Endodermal cell (in vitro differentiated cells): ENCODE data around the gene KLHL22. TPM values are rescaled to one million over a fixed set of nuclear protein-coding genes. Genes with fewer than 3 reads are reported as not detected.

ENCODE experiments used
- DNase-seq: peaks from one replicate; pipeline ENCODE4 v3.0.0-alpha.2; 2017
- H3K27ac ChIP-seq: 2 replicates; pipeline ENCODE4 v1.5.1; 2013; ENCODE audit warnings: mild to moderate bottlenecking, low read depth, low read length, moderate library complexity
- H3K27me3 ChIP-seq: 2 replicates; pipeline ENCODE4 v1.6.1; 2013; ENCODE audit warnings: mild to moderate bottlenecking, low read length, moderate library complexity; ENCODE audit not compliant: insufficient read depth, control insufficient read depth, poor library complexity, severe bottlenecking
- H3K36me3 ChIP-seq: 2 replicates; pipeline ENCODE4 v1.7.0; 2013; ENCODE audit warnings: mild to moderate bottlenecking, low read length, moderate library complexity; ENCODE audit not compliant: control insufficient read depth, insufficient read depth
- H3K4me1 ChIP-seq: one replicate; pipeline ENCODE4 v1.7.0; 2013; ENCODE audit warnings: low read length; ENCODE audit not compliant: control insufficient read depth, insufficient read depth
- H3K4me3 ChIP-seq: 2 replicates; pipeline ENCODE4 v1.5.1; 2013; ENCODE audit warnings: mild to moderate bottlenecking, low read length, moderate library complexity
- H3K9ac ChIP-seq: 2 replicates; pipeline ENCODE4 v1.6.1; 2013; ENCODE audit warnings: mild to moderate bottlenecking, low read length, moderate library complexity; ENCODE audit not compliant: poor library complexity, severe bottlenecking; ENCODE audit errors: extremely low read depth
- H3K9me3 ChIP-seq: 2 replicates; pipeline ENCODE4 v1.6.1; 2013; ENCODE audit warnings: mild to moderate bottlenecking, low read length, moderate library complexity; ENCODE audit not compliant: control insufficient read depth
- H3K27ac Mint-ChIP-seq: 2 replicates; pipeline ENCODE4 v1.8.0; 2020; ENCODE audit warnings: mixed read lengths
- H3K27me3 Mint-ChIP-seq: 2 replicates; pipeline ENCODE4 v1.8.0; 2021; ENCODE audit warnings: mild to moderate bottlenecking, mixed read lengths; ENCODE audit not compliant: insufficient read depth
- H3K36me3 Mint-ChIP-seq: 2 replicates; pipeline ENCODE4 v1.8.0; 2020; ENCODE audit warnings: low read depth, mixed read lengths
- H3K4me1 Mint-ChIP-seq: 2 replicates; pipeline ENCODE4 v1.8.0; 2020; ENCODE audit warnings: mixed read lengths
- H3K4me3 Mint-ChIP-seq: 2 replicates; pipeline ENCODE4 v1.8.0; 2020; ENCODE audit warnings: mild to moderate bottlenecking, moderate library complexity, mixed read lengths
- H3K9me3 Mint-ChIP-seq: 2 replicates; pipeline ENCODE4 v1.8.0; 2020; ENCODE audit warnings: mild to moderate bottlenecking, mixed read lengths
- WGBS, 2 experiments: methylation state at CpG; one replicate each; pipeline versions ENCODE4 v1.1.5 to v1.1.7; 2013; ENCODE audit warnings: missing lambda C conversion rate in 2 of 2, mixed read lengths in 1 of 2; ENCODE audit not compliant: insufficient coverage in 1 of 2, insufficient read length in 1 of 2; 5-methylcytosine and 5-hydroxymethylcytosine counted together
- total RNA-seq, 2 donors: library from RNA; stranded (reverse); fragmentation: NEBNext Ultra II Directional in 1 of 2; extraction: Animal tissue kit (Norgen Biotek cat#: 25700) in 1 of 2; gene quantifications; 2 replicates in 1 of 2; 3 replicates in 1 of 2; pipeline ENCODE4 v1.2.1, GENCODE V29; 2021
- TF ChIP-seq, protein P1 (sequence below): fragments of 200-600 bp; sonication (generic); conservative IDR thresholded peaks from 2 replicates; pipeline ENCODE4 v1.5.0; 2021; ENCODE audit warnings: antibody characterized with exemption, mild to moderate bottlenecking

The KLHL22 gene
- total RNA-seq, 2 donors from 2014 or later, result 26.5 to 32.8 TPM

- 87 to 93% methylated on average over 9 to 20 of the region's 20 CpGs for WGBS, 2 experiments
- no peak overlapping the region for H3K9ac ChIP-seq
Measured at GRCh38 chr22:20423008-20423905, 72.3 kb downstream of the KLHL22 start.

DNA sequence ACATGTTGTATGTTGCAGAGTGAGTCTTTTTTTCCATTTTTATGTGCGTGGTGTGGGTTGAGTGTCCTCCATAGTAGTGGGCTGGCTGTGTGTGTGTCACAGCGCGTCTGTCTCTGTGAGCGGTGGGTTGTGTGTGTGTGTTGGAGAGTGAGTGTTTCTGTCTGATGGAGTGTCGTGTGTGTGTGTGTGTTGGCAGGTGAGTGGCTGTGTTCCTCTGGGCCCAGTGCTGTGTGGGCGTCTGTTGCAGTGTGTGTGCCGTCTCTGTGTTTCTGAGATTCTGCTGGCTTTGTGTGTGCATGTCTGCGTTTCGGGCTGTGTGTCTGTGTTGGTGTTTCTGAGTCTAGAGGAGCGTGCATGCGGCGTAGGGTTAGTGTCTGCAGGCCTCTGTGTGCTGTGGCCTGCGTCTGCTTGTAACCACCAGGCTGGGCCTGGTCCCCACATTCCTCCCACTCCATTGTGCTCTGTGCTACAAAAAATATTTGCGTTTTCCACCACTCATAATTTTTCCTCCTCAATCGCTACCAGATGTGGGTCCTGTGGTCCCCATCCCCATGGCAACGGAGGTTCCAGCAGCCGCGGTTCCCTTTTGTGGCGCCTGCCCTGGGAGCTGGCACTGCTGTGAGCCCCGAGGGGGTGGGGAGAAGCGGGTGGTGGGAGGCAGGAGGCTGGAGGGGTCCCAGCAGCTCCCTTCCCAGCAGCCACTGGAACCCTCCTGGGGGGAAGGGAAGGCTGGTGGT lies 73.2 kb downstream of the KLHL22 start:
- no peak for DNase-seq
- no peak overlapping the region for H3K27ac ChIP-seq

More at GRCh38 chr22:20423008-20423905, 72.3 kb downstream of the KLHL22 start:
- Mint-ChIP-seq H3K9me3 (no peaks in the 10 kb centered on the region), H3K4me3 (no peak overlapping the region), H3K27ac (peak overlapping the region; percentile 40), H3K4me1 (peaks cover 4% of the 10 kb centered on the region), H3K36me3 (peaks cover 17% of the 10 kb centered on the region), H3K27me3 (peaks cover 7% of the 10 kb centered on the region)
- TF ChIP-seq, protein P1, sequence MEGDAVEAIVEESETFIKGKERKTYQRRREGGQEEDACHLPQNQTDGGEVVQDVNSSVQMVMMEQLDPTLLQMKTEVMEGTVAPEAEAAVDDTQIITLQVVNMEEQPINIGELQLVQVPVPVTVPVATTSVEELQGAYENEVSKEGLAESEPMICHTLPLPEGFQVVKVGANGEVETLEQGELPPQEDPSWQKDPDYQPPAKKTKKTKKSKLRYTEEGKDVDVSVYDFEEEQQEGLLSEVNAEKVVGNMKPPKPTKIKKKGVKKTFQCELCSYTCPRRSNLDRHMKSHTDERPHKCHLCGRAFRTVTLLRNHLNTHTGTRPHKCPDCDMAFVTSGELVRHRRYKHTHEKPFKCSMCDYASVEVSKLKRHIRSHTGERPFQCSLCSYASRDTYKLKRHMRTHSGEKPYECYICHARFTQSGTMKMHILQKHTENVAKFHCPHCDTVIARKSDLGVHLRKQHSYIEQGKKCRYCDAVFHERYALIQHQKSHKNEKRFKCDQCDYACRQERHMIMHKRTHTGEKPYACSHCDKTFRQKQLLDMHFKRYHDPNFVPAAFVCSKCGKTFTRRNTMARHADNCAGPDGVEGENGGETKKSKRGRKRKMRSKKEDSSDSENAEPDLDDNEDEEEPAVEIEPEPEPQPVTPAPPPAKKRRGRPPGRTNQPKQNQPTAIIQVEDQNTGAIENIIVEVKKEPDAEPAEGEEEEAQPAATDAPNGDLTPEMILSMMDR, result no peak
- no peaks in the 10 kb centered on the region for H3K4me1 ChIP-seq
- H3K4me3 ChIP-seq, result no peak overlapping the region
- peaks cover 14% of the 10 kb centered on the region for H3K36me3 ChIP-seq
- H3K27me3 ChIP-seq, result no peaks in the 10 kb centered on the region
- H3K9me3 ChIP-seq, result no peaks in the 10 kb centered on the region
- DNase-seq, result no peak
- H3K27ac ChIP-seq, result peak overlapping the region; percentile 47

DNA sequence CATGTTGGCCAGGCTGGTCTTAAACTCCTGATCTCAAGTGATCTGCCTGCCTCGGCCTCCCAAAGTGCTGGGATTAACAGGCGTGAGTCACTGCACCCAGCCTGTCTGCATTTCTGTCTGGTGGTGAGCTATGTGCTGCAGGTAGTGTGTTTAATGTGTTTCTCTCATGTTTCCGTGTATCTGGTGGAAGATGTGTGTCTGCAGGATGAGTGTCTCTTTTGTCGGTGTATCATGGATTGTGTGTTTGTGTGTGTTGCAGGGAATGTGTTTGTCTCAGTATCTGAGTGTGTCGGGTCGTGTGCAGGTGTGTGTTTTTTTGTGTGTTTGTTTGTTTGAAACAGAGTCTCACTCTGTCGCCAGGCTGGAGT lies 74.1 kb downstream of the KLHL22 start:
- Mint-ChIP-seq H3K9me3 (no peaks in the 10 kb centered on the region), H3K4me3 (no peak overlapping the region), H3K27me3 (peaks cover 7% of the 10 kb centered on the region), H3K36me3 (peaks cover 7% of the 10 kb centered on the region), H3K4me1 (peaks cover 4% of the 10 kb centered on the region), H3K27ac (no peak overlapping the region)
- Histone ChIP-seq H3K27me3 (no peaks in the 10 kb centered on the region), H3K4me3 (no peak overlapping the region), H3K9me3 (no peaks in the 10 kb centered on the region), H3K4me1 (no peaks in the 10 kb centered on the region), H3K9ac (no peak overlapping the region), H3K36me3 (no peaks in the 10 kb centered on the region), H3K27ac (no peak overlapping the region)
- TF ChIP-seq, protein P1, result no peak
- WGBS, 2 experiments, result 82 to 91% methylated on average over 4 to 7 of the region's 7 CpGs
- no peak for DNase-seq

More for the DNA sequence above, 73.2 kb downstream of the KLHL22 start:
- peaks cover 15% of the 10 kb centered on the region for H3K36me3 Mint-ChIP-seq
- TF ChIP-seq, protein P1, result no peak
- Histone ChIP-seq H3K9me3 (no peaks in the 10 kb centered on the region), H3K36me3 (peaks cover 8% of the 10 kb centered on the region), H3K27me3 (no peaks in the 10 kb centered on the region), H3K9ac (no peak overlapping the region), H3K4me1 (no peaks in the 10 kb centered on the region), H3K4me3 (no peak overlapping the region)
- H3K4me1 Mint-ChIP-seq, result peaks cover 4% of the 10 kb centered on the region
- no peaks in the 10 kb centered on the region for H3K9me3 Mint-ChIP-seq
- WGBS, 2 experiments, result 83 to 92% methylated on average over 9 to 21 of the region's 21 CpGs
- peaks cover 7% of the 10 kb centered on the region for H3K27me3 Mint-ChIP-seq
- no peak overlapping the region for H3K4me3 Mint-ChIP-seq
- no peak overlapping the region for H3K27ac Mint-ChIP-seq
